ENCODE results near the gene OFD1. TPM values are rescaled to one million over a fixed set of nuclear protein-coding genes. Genes with fewer than 3 reads are reported as not detected.

Gene OFD1
- total RNA-seq, 1 donor from 2014 or later, result 49.1 TPM

DNA sequence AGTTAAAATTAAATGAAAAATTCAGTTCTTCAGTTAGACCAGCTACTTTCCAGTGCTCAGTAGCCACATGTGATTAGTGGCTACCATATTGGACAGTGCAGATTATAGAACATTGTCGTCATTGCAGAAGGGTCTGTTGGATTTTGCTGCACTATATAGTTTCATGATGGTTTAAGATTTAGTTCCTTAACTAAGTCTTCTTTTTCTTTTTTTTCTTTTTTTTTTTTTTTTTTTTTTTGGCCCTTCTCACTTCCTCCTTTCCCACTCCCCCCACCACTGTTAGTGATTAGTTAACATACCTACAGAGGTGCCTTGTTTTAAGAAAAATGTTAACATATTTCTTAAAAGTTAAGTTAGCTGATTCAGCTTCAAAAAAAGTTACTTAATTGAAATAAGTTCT is 36.6 kb upstream of the OFD1 start:
- DNase-seq (ENCODE audit: extremely low spot score in 2 of 2), result no peak
- H3K27me3 ChIP-seq, result no peaks in the 10 kb centered on the region
- H3K4me1 ChIP-seq, result peaks cover 54% of the 10 kb centered on the region
- no peak overlapping the region for H3K27ac ChIP-seq
- no peak for TF ChIP-seq POLR2AphosphoS5 (IDR thresholded peaks at IDR 0.05; ENCODE audit: insufficient read depth in 1 of 2, low read depth in 1 of 2)
- TF ChIP-seq, protein P1, sequence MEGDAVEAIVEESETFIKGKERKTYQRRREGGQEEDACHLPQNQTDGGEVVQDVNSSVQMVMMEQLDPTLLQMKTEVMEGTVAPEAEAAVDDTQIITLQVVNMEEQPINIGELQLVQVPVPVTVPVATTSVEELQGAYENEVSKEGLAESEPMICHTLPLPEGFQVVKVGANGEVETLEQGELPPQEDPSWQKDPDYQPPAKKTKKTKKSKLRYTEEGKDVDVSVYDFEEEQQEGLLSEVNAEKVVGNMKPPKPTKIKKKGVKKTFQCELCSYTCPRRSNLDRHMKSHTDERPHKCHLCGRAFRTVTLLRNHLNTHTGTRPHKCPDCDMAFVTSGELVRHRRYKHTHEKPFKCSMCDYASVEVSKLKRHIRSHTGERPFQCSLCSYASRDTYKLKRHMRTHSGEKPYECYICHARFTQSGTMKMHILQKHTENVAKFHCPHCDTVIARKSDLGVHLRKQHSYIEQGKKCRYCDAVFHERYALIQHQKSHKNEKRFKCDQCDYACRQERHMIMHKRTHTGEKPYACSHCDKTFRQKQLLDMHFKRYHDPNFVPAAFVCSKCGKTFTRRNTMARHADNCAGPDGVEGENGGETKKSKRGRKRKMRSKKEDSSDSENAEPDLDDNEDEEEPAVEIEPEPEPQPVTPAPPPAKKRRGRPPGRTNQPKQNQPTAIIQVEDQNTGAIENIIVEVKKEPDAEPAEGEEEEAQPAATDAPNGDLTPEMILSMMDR (IDR thresholded peaks at IDR 0.05), result no peak
- TF ChIP-seq POLR2A (IDR thresholded peaks at IDR 0.05), result no peak
- no peaks in the 10 kb centered on the region for H3K36me3 ChIP-seq
- intact Hi-C loops (cut with DNase I), result no loop called here
- no peak overlapping the region for H3K4me3 ChIP-seq
- H3K9me3 ChIP-seq, result no peaks in the 10 kb centered on the region

DNA sequence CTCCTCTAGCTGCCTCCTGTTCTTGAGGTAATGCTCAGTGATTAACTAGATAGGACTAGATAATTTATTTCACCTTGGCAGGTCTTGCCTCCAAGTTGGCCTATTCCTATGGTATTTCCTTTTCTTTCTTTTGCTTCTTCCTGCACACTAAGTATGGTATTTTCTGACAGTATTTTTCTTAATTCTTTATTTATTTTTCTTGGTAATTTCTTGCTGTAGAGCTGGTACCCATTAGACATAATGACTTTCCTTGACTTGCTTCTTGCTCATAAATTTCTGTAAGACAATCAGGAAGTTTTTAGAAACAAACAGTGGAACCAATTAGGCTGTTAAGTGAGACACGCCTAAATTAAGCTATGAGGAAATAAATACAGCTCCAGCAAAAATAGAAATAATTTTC is 36.1 kb upstream of the OFD1 start:
- Histone ChIP-seq H3K4me3 (no peak overlapping the region), H3K9me3 (no peaks in the 10 kb centered on the region), H3K27ac (no peak overlapping the region), H3K27me3 (no peaks in the 10 kb centered on the region), H3K4me1 (peaks cover 51% of the 10 kb centered on the region), H3K36me3 (no peaks in the 10 kb centered on the region)
- no peak for TF ChIP-seq POLR2A (IDR thresholded peaks at IDR 0.05)
- TF ChIP-seq POLR2AphosphoS5 (IDR thresholded peaks at IDR 0.05; ENCODE audit: insufficient read depth in 1 of 2, low read depth in 1 of 2), result no peak
- TF ChIP-seq, protein P1 (IDR thresholded peaks at IDR 0.05), result no peak
- no peak for DNase-seq (ENCODE audit: extremely low spot score in 2 of 2)
- intact Hi-C loops (cut with DNase I), result no loop called here

DNA sequence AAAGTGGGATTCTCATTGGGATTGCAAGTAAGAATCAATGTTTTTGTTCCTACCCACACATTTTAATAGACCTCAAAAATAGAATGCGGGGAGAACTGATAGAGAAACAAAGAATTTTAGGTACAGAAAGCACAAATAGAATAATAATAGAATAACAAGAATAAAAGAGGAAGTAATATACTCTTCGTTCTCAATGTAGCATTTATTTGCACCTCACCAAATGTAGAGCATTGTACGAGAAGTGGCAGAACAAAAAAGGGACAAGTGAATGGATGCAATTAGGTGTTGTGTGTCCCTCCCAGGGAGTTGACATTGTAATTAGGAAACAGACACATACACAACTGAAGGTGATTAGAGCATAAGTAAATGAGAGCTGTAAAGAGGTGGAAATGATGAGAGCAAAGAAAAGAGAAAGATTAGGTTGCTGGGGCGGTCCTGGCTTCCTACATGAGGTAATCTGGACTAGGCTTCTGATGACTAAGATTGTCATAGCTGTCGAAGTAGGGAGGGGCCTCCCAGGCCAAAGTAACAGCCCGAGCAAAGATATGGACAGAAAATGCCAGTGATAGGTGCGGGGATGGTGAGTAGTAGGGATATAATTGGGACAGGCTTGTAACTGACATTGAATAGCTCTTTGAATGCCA is 35.2 kb upstream of the OFD1 start:
- Histone ChIP-seq H3K27me3 (no peaks in the 10 kb centered on the region), H3K4me1 (peaks cover 47% of the 10 kb centered on the region), H3K9me3 (no peaks in the 10 kb centered on the region), H3K36me3 (no peaks in the 10 kb centered on the region), H3K27ac (no peak overlapping the region), H3K4me3 (no peak overlapping the region)
- DNase-seq (ENCODE audit: extremely low spot score in 2 of 2), result no peak
- TF ChIP-seq POLR2A (IDR thresholded peaks at IDR 0.05) (no peak), POLR2AphosphoS5 (IDR thresholded peaks at IDR 0.05; ENCODE audit: insufficient read depth in 1 of 2, low read depth in 1 of 2) (no peak)
- TF ChIP-seq, protein P1 (IDR thresholded peaks at IDR 0.05), result no peak
- intact Hi-C loops (cut with DNase I), result no loop called here

DNA sequence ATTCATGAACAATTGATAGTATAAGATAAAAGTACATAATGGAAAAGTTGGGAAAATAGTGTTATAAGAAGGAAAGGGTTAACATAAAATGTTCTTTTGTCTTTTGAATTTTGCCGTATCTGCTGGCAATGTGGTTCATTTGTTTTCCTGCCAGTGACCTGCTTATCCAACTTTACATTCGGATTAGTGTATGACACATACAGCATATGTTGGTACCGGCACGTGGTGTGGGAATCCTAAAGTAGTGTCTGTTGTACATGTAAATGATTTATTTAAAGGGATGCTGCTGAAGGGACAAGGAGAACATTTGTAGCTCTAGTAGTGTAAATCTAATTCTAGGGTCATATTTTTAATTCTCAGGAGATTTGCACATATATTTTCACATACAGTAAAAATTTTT is 34.2 kb upstream of the OFD1 start:
- Histone ChIP-seq H3K4me1 (peaks cover 37% of the 10 kb centered on the region), H3K36me3 (no peaks in the 10 kb centered on the region), H3K27me3 (no peaks in the 10 kb centered on the region), H3K9me3 (no peaks in the 10 kb centered on the region), H3K27ac (no peak overlapping the region), H3K4me3 (no peak overlapping the region)
- intact Hi-C loops (cut with DNase I), result no loop called here
- TF ChIP-seq, protein P1 (IDR thresholded peaks at IDR 0.05), result no peak
- TF ChIP-seq POLR2A (IDR thresholded peaks at IDR 0.05) (no peak), POLR2AphosphoS5 (IDR thresholded peaks at IDR 0.05; ENCODE audit: insufficient read depth in 1 of 2, low read depth in 1 of 2) (no peak)
- DNase-seq (ENCODE audit: extremely low spot score in 2 of 2), result no peak

DNA sequence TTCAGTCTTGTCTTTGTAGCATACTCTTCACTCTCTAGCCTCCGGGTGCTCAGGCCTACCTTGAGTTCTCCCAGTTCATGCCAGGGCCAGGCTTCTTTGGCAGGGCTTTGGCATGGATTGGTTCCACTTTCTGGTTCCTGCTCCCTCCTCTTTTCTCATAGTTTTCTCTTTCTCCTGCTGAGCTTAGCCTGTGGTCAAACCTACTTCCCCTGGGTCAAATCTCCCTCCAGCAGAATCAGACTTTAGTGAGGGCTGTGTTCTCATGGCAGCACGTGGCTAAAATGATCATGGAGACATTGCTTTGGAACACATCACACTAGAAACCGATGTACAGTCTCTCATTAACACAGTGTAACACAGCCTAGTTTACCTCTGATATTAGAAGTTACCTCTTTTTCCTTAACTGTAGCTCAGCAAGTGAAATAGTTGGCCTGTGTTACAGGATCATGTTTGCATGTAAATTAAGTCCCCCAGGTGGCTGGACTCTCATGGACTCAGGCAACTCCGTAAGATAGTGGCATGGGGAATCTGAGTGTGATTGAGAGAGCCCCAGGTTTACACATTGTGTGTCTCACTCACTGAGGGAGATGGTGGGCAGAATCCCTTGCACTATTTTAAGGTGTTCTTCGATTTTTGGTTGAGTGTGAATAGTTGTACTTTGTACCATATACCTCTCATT is 32.3 kb upstream of the OFD1 start:
- no peaks in the 10 kb centered on the region for H3K36me3 ChIP-seq
- H3K4me1 ChIP-seq, result peaks cover 34% of the 10 kb centered on the region
- H3K27ac ChIP-seq, result no peak overlapping the region
- DNase-seq (ENCODE audit: extremely low spot score in 2 of 2), result no peak
- no peak overlapping the region for H3K4me3 ChIP-seq
- no peaks in the 10 kb centered on the region for H3K27me3 ChIP-seq
- H3K9me3 ChIP-seq, result no peaks in the 10 kb centered on the region
- intact Hi-C loops (cut with DNase I), result no loop called here
- no peak for TF ChIP-seq POLR2A (IDR thresholded peaks at IDR 0.05)
- TF ChIP-seq, protein P1 (IDR thresholded peaks at IDR 0.05), result no peak
- TF ChIP-seq POLR2AphosphoS5 (IDR thresholded peaks at IDR 0.05; ENCODE audit: insufficient read depth in 1 of 2, low read depth in 1 of 2), result no peak

All from vagina (tissue), 2 donors.